IPS DF 4.7 (cell line): Measurements from ENCODE around the gene GAS2.
A peak's percentile ranks its signal among the peaks of the same experiment; 100 is the strongest.

Experiments used
- DNase-seq: peaks from one replicate; pipeline ENCODE4 v3.0.0-alpha.2; 2013; ENCODE audit warnings: low spot score; ENCODE audit errors: extremely low read depth

The GAS2 gene

DNA sequence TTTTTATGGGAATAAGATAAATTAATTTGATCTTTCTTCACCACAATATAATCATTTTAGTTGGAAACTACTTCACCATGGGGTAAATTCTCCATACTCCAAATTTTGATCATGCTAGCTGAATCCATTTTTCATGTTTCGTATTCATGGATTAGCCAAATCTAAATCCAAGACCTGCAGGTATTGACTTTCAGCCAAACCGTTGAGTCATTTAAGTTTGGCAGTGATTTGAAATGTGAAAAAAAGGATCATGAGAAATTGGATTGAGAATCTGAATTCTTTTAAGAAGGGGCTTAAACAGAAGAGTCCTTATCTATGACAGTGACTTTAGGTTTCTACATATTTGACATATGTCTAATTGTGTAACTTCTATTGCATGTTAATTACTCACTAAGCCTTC, 5.3 kb downstream of the GAS2 start:
- no peak for DNase-seq

DNA sequence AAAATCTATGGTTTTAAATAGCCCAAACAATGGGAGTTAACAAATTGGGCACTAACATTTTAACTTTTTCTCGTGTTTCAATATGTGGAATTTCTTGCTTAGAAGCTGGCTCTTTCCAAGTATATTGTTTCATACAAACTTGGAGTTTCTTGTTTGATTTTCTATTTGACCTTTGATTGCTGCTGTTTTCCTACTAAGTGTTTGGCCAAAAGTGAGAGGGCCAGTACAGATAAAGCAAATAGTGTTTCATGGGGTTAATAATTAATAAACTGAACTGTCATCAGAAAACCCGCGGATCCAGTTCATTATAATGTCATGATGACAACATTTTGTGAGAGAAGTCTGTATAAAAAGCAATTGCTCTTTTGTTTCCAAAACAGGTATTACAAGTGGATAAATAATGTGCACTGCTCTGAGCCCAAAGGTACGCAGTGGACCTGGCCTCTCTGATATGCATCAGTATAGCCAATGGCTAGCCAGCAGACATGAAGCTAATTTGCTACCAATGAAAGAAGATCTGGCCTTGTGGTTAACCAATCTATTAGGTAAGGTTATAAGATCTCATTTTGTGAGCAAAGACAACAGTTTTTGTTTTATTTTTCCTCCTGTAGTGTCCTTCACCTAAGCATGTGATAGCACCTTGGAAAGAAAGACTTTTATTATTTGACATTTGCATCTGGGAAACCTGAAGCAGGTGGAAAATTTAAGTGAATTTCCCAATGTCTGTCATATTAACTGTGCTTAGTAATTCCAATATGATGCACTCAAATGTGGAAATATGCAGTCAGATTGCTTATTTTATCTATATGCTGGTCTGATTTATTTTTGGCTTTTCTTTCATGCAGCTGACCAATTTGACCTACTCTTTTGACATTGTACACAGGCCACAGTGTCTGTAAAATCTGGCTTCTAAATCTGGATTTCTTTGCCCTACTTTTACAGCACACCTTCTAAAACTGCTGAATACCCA, 8.3 kb downstream of the GAS2 start:
- DNase-seq, result no peak

DNA sequence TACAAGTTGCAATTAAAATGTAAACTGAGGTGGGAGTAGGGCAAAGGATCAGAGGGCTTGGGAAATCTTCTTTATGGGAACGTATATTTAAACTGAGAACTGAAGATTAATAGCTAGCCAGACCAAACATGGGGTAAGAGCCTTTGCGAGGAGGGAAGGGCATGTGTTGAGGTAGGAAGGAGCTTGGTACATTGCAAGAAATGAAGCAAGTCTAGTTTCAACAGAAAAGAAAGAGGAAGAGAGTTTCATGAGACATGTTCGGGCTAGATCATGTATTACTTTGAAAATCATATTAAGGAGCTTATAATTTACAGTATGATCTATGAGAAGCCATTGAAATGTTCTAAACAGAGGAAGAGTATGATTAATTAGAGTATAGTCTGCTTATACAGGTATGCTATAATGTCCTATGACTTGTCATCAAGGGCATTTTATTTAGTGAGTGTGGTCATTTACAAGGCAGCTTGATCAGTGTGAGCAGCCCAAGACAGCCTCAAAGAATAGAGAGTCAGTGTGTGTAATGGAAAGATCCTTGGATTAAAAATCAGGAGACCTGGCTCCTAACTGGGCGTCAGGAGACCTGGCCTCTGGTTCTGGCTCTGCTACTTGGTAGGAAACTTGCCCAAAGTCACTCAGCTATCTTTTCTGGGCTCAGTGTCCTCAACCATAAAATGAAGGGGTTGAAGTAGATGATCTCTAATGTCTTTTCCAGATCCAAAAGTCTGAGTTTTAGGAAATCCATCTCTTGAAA, 10.9 kb downstream of the GAS2 start:
- no peak for DNase-seq

DNA sequence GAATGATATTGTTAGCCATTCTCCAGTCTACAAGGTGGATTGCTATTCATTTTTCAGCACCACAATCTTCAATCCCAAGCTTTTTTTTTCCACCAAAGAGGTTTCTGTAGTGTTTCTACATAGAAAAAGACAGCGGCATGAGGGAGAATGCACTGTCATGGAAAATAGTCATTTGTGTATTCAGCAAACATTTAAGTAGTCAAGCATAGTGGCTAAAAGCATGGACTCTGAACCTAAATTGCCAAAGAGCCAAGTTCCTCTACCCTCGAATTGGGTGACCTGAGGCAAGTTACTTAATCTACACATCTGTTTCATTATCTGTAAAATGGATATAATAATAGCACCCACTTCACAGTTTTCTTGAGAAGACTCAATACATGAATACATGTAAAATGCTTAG, 14.2 kb downstream of the GAS2 start:
- no peak for DNase-seq

DNA sequence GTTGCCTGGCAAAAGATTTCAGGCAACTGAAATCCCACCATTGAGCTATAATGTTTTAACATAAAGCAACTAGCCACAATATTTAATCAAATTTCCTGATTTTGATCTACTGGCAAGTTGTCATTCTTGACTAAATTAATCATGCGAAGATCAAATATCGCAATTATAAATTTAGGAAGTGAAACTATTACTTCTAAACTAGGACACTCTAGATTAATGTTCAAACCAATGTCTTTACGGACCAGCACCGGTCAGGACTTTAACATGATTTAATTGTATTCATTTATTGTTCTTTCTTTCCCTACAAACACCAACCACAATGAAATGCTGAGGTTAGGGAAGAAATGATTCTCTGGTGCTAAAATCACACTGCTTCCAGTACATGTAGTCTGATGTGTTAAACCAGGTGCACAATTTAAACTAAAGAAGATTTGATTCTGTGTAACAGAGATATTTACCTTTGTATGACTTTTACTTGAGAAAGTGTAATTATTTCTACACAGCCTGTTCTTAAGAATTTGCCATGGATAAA, 14.9 kb downstream of the GAS2 start:
- DNase-seq, result no peak

DNA sequence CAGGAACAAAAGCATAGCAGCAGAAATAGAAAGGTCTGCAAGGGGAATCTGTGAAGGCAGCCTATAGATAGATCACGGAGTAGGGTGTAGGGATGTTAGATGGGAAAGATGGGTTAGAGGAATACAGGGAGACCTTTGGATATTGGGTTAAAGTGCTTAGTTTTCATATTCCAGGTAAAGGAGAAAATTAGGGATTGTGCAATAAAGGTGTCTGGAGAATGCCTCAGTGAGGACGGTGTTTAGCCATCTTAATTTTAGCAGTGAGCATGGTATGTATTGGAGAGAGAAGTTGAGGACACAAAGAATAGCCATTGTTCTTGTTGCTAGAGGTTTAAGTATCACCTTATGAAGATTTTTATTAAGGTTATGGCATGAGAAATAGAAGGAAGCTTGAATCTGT, 17.7 kb downstream of the GAS2 start:
- DNase-seq, result no peak

DNA sequence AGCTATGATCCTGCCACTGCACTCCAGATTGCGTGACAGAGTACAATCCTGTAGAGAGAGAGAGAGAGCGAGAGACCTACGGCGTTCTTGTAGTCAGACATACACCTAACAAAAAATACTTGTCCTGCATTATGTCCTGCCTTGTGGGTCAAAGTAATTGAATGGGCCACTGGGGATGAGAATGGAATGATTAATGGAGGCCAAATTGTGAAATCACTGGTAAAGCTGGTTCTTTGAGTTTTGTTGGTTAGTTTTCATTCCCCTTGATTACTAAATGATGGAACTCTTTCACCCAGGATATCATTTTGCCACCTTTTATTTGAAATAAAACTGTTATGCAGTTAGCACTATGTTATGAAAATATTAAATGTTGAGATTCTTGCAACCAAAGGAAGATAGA, 18.7 kb downstream of the GAS2 start:
- no peak for DNase-seq

DNA sequence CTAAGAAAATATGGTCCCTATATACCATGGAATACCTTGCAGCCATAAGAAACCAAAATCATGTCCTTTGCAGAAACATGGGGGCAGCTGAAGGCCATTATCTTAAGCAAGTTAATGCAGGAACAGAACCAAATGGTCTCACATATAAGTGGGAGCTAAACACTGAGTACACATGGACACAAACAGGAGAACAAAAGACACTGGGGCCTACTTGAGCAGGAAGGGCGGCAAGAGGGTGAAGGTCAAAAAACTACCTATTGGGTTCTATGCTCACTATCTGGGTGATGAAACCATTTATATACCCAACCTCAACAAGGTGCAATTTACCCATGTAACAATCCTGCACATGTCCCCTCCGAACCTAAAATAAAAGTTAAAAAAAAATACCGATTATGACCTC, 22.5 kb downstream of the GAS2 start:
- no peak for DNase-seq

DNA sequence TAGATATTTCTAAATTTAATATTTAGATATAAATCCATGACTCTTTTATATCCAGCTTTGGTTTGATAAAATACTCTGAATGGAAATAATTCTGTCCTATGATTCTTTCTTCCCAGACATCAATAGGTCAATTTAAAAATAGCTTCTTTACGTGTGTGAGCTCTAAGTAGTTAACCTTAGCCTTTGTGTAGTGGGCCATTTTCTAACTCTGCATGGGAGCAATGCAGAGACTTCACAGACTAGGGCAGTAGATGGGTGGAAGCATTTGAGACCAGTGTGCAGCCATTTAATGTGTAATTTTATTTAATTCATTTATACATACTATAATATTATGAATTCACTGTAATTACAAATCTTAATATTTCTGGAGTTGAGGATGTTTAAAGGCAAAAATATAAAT, 23.8 kb downstream of the GAS2 start:
- no peak for DNase-seq

DNA sequence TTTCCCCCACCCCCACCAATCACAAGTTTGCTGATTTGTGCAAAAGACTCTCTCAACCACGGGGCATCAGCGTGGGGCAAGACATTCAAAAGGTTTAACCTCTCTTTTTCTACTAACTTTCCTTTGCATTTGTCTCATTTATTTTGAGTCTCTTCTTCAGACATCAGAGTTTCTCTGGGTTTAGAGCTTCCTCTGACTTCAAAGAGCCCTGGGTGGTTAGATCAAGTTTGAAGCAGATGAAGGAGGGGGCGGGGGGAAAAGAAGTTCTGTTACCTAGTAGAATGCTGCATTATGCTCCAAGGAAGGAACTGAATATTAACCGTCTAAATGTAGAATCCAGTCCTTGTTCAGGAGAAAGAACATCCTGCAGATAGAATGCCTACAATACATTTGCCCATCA, 24.5 kb downstream of the GAS2 start:
- DNase-seq, result no peak

DNA sequence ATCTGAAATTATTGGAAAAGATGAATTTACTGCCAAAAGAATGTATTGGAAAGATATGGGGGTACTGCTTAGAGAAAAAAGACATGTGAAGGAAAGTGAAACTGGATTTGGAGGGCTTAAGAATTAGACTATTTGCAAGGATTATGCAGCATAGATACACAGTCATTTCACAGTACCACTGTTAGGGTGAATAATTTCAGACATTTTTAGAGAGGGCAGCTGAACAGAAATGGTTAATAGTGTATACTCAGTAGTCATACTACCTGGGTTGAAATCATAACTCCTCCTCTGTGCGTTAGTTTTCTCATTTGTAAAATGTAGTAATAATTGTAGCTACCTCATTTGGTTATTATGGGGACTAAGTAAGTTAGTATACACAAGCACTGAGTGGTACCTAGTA, 33.0 kb downstream of the GAS2 start:
- DNase-seq, result no peak

DNA sequence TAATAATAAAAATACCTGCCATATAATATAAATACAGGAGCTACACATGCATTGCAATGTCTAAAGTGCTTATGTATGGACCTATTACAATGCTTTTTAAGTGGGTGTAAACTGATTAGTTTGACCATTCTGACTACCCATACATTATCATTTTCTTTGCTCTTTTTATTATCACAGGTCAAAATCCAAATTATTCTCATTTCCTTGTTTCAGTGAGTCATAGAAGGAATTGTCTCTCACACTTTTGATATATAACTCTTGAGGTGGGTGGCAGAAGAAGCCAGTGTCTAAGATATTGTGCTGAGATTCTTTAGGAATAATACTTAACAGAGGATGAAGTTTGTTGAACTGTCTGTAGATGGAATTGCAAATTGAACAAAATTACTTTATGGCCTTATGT, 35.6 kb downstream of the GAS2 start:
- DNase-seq, result no peak

DNA sequence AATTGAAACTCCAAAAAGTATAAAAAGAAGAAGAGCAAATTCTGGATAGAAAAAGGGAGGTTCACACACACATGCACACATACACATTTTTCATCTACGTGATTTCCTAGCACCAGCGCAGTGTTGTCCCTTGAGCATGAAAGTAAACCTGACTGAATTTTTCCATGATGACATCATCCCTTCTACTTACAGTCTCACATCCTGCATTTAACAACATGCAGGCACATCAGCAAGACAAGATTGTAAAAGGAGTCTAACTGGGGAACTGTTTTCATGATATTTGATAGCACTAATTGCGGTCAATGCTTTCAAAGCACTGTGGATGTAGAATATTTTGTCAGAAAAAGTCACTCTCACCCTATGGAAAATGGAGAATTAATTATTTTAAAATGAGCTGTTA, 36.6 kb downstream of the GAS2 start:
- DNase-seq, result peak; percentile 22

DNA sequence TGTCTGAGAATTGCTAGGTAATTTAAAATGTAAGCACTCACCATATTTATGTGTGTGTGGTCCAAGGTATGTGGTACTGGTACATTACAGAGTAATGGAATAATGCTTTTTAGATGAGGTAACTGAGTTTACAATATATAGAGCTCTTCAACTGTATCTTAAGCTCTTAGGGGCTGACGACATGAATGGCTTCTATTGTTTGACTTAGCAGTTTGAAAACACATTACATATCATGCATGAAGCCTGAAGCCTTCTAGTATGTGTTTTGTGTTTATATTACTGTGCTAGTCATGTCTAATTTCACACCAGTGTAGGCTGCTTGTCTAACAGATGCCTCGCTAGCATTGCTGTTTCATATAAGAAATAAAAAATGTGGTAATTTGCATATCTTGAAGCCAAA, 37.2 kb downstream of the GAS2 start:
- no peak for DNase-seq

DNA sequence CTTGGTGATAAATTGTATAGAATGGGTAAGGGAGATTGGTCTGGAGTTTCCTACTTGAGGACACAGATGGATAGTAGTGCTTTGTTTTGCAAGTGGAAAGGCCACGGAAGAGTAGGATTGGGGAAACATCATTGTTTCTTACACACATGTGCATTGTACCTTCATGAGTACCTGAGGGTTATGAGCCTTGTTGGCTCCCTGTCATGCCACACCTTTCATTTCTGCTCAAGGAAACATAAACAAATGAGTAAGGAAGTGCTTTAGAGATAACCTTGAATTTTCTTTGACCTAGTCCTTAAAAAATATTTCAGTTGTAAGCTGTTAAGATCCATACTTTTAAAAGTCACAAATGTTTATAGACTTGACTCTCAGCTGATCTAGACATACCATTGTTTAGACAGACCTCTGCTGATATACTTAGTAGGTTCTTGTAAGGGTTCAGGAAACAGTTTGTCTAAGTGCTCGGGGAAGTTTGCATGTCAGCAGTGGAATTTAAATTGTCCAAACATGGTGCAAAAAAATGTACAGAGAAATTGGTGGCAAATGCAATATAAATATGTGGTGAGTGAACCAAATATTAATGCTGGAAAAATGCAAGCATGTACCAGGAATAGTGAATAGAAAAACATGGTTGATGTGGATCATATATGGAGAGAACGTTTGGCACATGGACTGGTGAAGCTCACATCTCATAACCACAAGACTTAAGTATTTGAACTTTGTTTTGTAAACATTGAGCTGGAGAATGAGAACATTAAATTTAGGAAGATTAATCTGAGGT, 40.9 kb downstream of the GAS2 start:
- no peak for DNase-seq

DNA sequence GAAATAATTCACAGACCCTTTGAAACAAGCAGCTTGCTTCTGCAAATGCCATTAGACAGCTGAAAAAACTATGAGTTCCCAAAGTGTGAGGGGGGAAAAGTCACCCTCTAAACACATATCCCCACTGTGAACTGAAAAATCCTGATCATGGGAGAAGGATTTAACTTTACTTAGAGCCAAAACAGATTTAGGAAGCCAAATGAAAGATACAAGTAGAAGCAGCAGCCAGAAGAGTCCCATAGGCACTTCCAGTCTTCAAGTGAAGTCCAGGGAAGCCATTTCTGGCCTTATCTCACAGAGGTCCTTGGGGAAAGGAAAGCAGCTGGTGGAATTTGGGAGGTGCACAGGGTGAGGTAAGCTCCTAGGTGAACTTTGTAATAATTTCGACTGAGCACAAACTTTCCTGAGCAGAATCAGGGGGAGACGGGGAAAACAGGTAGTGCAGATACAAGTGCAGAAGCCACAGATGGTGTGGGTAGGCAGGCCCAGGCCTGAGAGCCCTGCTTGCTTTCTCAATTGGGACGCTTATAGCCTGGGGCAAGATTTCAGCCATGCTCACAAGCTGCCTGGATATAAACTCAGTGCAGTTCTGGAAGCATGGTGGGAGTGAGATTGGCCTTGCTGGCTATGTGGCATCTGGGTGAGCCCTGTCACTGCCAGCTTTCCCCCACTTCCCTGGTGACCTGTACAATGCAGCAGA, 44.8 kb downstream of the GAS2 start:
- no peak for DNase-seq

DNA sequence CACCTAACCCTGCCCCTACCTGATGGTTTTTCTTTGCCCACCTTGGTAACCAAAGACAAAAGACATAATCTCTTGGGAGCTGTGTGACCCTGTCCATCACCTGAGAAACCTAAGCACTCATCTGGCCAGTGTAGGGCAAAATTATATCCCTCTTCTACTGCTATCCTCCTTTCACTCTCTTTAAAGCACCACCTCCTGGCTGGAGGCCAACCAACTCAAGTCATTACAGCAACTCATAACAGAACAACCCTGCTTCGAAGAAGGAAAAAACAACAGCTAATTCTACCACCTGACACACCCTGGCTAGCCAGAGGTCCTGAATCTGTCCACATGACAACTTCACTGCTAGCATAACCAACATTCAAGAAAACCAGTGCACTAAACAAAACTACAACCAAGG, 45.5 kb downstream of the GAS2 start:
- DNase-seq, result no peak

DNA sequence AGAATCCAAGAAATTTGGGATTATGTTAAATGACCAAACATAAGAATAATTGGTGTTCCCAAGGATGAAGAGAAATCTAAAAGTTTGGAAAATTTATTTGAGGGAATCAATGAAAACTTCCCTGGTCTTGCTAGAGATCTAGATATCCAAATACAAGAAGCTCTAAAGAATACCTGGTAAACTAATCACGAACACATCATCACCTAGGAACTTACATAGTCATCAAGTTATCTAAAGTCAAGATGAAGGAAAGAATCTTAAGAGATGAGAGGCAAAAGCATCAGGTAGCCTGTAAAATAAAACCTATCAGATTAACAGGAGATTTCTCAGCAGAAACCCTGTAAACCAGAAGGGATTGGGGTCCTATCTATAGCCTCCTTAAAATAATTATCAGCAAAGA, 46.9 kb downstream of the GAS2 start:
- no peak for DNase-seq

DNA sequence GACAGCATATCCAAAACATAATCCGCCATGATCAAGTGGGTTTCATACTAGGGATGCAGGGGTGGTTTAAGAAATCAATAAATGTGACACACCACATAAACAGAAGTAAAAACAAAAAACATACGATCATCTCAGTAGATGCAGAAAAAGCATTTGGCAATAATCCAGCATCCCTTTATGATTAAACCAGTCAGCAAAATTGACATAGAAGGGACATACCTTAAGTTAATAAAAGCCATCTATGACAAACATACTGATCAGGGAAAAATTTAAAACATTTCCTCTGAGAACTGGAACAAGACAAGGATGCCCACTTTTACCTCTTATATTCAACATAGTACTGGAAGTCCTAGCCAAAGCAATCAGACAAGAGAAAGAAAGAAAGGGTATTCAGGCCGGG, 49.6 kb downstream of the GAS2 start:
- DNase-seq, result no peak

DNA sequence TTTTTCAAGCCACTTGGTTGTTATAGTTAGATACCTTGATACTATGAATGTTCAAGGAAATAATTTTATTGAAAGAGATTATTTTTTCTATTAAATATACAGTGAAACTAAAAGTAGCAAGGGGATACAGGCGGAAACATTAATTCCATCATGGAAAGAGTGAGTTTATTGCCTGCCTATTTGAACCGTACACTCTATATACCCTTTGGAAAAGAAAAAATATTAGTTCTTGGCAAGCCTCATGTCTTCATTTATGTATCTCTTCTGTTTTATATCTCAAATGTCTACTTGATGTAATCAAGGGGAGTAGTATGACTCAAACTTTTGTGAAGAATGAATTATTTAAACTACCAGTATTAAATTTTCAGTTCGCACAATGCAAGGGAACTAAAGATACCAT, 54.0 kb downstream of the GAS2 start:
- DNase-seq, result no peak

DNA sequence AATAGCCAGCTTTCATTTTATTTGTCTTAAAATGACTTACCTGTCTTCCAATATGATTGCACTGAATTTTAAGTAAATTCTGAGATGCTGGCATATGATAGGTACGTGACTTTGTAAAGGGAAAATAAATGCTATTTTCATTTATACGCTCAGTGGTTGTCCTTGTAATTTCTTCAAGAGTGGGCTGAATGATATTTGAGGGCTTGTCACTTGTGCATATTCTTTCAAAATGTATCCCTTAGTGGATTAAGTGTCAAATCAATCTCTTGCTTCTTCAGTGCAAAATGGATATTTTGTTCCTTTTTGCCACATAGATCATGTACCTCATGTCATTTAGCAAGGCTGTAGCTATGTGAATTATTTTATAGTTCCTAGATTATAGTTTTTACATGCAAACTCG, 56.9 kb downstream of the GAS2 start:
- no peak for DNase-seq
